H4 (cell line): ENCODE results near the gene SMOC2. TPM values are rescaled to one million over a fixed set of nuclear protein-coding genes. Genes with fewer than 3 reads are reported as not detected.
"Not testable (repeated sequence)": the region's sequence is repeated elsewhere in the genome, so short reads cannot be mapped to it uniquely, and the experiment has no call there.

Experiments
- DNase-seq: peaks from one replicate; pipeline ENCODE4 v3.0.0-alpha.2; 2015; ENCODE audit warnings: low spot score
- total RNA-seq: library from RNA; depleted of rRNA; stranded (reverse); fragments of >200 nt; shearing (Covaris generic); gene quantifications from 2 replicates; pipeline ENCODE4 v1.2.3, GENCODE V29; 2014

SMOC2 gene
- total RNA-seq, 1 experiment from 2014 or later = 0.08 TPM

DNA sequence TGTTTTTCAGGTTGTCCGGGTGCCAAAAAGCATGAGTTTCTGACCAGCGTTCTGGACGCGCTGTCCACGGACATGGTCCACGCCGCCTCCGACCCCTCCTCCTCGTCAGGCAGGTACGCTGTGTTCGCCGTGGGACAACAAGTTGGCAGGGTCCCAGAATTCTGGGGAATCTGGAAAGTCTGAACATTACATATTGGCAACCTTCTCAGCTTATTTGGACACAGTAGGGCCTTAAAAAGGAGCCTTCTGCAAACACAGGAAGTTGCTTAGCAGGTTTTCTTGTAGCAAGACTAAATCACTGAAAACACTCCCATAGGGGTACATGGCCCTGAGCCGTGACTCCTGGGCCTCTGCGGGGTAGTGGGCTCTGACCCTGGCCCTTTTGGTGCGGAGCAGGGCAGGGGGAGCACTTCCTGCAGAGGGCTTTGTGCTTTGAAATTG is 209.7 kb downstream of the SMOC2 start:
- no peak for DNase-seq

DNA sequence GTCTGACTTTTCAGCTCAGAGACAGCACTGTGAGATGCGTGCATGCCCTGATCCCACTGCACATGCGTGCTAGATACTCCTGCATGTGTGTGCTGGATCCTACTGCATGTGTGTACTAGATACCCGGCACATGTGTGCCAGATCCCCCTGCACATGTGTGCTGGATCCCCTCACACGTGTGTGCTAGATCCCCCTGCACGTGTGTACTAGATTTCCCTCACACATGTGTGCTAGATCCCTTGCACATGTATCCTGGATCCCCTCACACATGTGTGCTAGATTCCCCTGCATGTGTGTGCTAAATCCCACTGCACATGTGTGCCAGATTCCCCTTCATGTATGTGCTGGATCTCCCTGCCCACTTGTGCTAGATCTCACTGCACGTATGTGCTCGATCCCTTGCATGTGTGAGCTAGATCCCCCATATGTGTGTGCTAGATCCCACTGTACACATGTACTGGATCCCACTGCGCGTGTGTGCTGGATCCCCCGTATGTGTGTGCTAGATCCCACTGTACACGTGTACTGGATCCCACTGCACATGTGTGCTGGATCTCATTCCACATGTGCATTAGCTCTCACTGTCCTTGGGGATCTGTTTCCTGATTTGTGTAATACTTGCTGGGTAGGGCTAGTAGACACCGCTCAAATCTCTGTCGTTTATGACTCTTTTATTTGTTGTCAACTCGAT is 214.6 kb downstream of the SMOC2 start:
- DNase-seq = no peak

DNA sequence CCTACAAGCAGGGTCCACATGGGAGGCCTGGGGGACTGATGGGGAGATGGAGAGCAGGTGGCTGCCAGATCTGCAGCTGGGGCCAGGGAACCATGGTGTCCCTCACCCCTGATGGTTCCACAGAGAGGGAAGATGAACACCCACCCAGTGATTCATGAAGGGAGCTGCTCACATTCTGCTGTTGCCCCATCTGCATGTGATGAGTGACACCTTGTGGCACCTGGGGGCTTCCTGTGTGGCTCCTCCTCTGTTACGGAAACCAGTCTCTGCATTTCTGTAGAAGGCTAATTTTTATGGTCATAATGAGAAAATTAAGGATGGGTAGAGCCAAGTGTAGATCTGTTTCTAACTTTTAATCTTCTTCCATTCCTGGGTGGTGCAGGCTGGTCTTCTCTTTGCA is 217.1 kb downstream of the SMOC2 start:
- DNase-seq = no peak

DNA sequence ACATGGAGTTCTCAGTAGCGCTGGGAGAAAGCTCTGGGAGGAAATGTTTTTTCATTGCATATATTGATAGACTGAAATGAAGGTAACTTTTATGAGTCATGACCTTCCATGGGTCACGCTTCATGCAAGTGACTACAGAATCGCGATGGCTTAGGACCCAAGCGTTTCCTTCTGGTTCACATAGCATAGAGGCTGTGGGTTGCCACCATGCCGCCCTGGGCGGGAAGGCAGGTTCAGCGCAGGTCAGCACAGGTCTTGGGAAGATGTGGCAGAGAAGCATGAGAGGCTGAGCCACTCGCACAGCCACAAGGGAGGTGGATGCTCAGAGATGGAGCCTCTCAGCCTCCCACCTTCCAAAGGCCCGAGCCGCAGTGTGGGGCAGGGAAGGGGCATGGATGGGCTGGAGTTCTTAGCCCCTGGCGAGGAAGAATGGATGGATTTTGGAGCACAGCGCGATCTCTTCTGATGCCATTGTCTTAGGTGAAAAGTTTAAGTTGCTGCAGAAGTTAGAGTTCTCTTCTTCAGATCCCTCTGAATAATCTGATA is 219.5 kb downstream of the SMOC2 start:
- DNase-seq = no peak

DNA sequence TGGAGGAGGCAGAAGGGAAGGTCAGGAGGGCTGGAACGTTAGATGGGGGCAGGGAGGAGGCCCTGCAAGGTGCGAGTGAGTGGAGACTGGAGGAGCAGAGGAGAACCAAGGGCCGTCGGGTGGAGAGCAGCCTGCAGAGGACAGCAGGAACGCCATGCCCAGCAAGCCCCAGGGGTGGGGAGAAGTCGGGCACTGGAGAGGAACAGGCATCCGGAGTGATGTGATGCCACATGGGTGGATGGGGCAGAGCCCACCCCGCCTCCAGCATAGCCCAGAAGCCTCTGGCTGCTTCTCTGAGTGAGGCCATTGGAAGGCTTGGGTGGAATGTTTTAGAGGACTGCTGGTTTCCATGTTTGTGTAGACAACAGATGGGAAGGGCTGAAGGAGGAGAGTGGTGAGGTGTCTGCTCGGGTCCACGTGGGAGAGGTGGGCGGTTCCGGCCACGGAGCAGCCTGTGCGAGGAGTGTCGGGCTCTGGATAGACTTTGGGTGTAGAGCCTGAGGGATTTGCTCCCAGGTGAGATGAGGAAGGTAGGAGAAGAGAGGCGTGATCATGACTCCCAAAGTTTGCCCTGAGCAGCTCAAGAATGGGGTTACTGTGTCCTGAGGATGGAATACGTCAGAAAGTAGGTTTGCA is 221.4 kb downstream of the SMOC2 start:
- DNase-seq = no peak

DNA sequence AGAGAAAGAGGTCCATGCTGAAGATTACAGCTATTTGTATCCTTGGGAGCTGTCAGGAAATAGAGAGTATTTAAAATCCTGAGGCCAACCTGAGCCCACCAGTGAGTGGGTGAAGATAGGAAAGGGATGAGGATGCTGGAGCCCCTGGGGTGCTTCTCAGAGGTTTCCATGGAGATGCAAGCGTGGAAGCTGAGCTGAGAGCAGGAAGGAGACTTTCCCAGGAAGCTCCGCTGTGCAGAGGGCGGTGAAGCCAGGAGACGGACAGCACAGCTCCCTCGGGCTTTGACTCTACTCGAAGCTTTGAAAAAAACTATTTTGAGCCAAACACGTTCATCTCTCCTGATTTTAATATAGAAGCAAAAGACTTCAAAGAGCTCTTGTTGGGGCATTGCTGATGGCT is 222.1 kb downstream of the SMOC2 start:
- DNase-seq = no peak

DNA sequence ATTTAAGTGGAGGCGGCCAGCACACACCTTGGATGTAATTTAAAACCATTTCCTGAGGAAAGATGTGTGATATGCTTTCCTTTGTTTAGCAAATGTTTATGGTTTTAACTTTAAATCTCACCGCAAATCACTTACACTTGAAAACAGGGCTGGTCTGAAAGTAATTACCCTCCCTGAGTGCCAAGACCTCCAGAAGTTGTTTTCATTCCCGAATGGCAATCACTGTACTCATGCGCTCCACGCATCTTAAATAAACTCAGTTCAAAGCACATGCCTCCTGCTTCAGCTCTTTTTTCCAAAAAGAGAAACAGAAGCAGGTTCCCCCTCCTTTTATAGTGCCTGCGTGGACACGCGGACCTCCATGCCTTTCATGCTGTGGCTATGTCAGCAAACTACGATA is 224.0 kb downstream of the SMOC2 start:
- no peak for DNase-seq

DNA sequence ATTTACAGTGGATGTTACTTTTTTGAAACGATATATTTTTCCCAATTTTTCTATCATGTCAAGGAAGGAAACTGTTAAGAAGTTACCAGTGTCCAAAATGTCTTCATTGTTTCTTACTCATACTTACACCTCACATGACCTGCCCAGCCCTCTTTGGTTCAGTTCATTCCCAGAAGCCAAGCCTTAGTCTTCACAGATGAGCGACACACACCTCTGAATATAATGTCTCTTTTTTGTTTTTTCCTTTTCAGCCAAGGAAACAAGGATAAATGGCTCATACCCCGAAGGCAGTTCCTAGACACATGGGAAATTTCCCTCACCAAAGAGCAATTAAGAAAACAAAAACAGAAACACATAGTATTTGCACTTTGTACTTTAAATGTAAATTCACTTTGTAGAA is 225.2 kb downstream of the SMOC2 start:
- no peak for DNase-seq

DNA sequence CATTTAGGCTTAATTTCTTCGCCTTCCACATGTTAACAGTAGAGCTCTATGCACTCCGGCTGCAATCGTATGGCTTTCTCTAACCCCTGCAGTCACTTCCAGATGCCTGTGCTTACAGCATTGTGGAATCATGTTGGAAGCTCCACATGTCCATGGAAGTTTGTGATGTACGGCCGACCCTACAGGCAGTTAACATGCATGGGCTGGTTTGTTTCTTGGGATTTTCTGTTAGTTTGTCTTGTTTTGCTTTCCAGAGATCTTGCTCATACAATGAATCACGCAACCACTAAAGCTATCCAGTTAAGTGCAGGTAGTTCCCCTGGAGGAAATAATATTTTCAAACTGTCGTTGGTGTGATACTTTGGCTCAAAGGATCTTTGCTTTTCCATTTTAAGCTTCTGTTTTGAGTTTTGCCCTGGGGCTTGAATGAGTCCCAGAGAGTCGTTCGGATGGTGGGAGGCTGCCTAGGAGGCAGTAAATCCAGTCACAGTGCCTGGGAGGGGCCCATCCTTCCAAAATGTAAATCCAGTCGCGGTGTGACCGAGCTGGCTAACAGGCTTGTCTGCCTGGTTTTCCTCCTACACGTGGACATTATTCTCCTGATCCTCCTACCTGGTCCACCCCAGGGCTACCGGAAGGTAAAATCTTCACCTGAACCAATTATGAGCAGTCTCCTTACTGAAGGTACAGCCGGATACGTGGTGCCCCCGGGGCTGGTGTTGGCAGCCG is 225.9 kb downstream of the SMOC2 start:
- no peak for DNase-seq

DNA sequence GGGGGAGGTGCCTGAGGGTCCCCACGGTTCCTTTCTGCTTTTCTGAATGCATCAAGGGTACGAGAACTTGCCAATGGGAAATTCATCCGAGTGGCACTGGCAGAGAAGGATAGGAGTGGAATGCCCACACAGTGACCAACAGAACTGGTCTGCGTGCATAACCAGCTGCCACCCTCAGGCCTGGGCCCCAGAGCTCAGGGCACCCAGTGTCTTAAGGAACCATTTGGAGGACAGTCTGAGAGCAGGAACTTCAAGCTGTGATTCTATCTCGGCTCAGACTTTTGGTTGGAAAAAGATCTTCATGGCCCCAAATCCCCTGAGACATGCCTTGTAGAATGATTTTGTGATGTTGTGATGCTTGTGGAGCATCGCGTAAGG is 226.4 kb downstream of the SMOC2 start:
- no peak for DNase-seq

DNA sequence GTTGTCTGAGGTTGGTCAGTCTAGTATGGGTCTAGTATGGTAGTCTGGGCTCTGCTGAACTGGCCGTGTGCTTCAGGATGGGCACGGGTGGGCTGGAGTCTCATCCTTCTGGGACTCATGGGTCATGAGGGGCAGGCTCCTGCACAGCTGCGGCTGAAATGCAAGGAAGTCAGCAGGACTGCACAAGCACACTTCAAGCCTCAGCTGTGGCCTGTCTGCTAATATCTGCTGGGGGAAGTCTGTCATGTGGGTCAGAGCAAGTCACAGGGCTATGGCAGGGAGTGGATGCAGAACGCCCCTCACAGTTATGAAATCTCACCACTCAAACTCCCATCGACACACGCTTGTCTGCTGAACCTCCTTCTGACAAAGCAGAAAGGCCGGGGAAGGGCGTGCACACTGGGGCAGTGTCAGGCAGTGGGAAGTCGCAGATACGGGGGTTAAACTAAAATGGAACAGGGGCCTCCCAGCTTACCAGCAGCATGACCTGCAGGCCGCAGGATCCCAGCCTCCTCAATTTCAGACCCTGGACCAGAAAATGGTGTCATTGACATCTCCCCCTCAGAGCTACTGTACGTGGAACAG is 229.5 kb downstream of the SMOC2 start:
- DNase-seq = no peak

DNA sequence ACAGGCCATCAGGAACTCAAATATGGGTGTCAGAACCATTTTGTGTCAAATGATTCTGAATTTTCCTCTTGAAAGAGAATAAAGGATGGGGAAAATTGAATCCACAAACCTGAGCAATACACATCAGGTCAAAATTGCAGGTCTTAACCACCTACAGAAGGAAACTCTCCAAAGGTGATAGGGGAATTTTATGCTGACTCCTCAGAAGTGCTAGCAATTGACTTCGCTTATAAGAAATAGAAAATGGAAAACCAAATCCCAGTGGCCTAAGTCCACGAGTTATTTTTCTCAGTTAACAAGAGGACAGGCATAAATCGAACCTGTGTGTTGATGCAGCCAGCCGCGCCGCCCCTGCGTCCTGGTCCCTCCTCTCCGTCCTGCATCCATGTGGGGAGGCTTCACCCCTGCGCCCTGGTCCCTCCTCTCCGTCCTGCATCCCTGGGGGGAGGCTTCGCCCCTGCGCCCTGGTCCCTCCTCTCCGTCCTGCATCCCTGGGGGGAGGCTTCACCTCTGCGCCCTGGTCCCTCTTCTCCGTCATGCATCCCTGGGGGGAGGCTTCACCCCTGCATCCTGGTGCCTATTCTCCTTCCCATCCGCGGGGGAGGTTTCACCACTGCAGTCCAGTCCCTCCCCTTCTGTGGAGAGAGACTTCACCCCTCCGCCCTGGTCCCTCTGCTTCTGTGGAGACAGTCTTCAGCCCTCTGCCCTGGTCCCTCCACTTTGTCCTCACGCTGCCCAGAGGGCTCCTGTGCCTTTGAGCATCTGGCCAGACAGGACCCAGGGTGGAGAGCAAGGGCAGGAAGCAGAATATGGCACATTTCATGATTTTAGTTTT is 230.3 kb downstream of the SMOC2 start:
- no peak for DNase-seq

DNA sequence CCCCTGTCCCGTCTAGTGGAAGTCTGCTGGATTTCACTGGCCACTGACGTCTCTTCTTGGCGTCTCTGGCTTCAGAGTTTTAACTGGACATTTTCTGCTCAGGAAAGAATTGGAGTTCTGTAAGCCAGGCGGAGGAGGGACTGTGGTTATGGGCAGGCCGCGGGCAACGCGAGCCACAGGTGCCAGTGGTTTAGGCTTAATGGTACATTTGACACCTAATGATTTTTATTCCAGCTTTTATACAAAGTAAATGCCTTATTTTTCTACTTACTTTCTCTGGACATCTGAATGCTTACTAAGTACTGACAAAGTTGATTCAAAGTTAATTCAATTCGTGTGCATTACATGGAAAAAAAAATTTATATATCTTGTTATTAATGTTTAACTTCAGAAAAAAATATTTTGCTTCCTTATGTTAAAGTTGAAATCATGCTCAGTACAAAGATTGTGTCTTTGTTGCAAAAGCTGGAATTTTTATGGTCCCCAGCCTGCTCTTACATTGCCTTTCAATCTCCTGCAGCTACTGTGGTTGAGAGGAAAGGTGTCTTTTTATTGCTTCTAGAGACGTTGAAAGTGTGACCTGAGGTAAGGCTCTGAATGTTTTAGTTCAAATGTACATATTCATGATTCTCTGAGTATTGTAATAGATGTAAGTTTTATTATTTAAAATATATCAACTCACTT is 231.0 kb downstream of the SMOC2 start:
- DNase-seq = no peak

DNA sequence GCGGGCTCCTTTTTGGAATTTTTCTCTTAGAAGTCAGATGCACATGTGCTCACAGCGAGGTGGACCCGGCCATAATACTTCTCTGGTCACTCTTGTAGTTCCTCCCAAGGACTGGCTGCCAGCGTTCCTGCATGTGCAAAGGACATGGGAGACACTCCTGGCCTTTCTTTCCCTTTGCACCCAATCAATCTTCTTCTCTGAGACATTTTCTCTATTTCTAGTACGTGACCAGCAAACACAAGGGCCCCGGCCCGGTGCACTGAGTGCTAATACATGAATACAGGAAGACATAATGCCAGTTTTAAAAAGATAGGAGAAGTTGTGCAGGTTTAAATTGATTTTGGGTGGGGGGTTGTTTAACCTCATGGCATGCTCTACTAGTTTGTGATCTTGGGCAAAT is 233.6 kb downstream of the SMOC2 start:
- no peak for DNase-seq

DNA sequence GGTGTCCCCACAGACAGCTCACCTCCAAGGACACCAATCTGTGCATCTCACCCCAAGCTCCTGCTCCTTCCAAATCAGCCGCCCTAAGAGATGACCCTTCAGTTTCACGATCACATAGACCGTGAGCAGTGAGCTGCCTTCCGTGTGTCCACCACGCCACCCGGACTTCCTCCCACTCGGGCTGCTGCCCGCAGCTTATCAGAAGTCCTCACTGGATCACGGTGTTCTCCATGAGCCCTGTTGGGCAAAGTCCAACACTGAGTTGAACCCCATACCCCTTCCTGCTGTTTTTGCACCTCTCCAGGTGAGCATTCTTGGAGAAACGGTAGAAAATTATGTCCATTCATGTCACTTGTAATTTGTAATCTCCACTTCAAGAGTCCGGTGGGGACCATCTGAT is 234.4 kb downstream of the SMOC2 start:
- DNase-seq = no peak

DNA sequence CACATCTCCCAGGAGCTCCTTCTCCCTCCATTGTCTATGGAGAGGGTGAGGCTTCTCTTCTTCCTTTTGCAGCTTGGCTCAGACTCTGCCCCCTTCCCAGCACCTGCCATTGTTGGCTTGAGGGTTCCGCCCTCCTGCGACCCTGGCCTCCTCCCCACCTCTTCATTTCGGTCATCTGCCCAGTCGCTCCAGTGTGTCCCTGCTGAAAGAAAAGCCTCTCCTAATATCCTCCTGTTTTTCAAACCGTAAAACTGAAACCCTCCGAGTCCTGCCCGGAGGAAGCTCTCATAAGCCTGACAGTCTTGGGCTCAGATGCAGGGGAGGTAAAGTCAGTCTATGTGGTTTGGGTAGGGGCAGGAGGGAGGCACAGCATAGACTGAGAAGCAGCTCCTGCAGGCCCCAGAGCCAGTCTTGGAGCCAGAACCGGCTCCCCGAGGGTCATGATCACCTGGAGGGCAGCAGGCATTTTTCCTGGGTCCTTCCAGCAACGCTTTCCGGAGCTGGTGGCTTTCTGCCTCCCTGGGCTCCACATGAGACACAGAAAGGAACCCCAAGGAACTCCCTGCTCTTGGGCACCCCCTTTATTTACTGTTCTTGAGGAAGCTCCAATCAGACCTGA is 235.1 kb downstream of the SMOC2 start:
- DNase-seq = no peak

DNA sequence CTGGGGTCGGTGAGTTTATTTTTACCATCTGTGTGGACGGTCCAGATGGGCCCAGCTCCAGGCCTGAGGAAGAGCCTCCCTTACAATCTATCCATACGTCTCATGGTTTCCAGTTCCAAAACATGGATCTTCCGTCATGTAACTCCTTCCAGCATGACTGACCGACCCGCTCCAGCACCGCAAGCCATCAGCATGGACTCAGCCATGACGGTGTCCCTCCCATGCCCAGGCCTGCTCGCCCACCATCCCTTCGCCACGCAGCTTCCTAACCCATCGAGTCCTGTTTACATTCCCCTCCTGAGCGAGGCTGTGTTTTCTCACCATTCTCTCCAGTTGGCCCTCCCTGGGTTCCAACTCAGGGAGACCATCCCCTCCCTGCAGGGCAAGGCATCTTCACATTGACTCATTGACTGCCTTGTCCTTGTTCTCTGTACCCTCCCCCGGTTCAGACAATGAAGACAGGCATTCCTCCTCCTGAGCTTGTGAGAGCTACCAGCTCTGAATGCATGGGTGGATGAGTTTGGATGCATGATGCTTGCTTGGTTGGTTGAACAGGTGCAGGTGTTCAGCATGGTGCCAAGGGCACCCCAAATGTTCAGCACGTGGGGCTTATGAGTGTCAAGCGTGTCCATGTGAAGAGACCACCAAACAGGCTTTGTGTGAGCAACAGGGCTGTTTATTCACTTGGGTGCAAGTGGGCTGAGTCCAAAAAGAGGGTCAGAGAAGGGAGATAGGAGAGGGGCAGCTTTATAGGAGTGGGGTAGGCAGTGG is 235.8 kb downstream of the SMOC2 start:
- DNase-seq = no peak

DNA sequence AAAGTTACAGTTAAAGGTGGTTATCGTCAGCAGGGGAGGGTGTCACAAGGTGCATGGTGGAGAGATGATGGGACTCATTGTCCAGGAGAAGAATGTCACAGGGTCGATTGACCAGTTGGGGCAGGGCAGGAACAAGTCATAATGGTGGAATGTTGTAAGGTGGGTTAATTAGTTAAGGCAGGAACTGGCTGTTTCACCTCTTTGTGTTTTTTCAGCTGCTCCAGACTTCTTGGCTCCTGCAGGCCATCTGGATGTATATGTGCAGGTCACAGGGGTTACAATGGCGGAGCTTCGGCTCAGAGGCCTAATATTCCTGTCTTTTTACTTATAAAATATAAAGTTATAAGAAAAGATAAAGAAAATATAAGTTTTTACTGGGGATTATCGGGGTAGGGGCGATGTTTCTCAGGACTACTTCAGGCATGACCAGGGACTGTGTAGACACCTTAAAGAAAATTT is 236.4 kb downstream of the SMOC2 start:
- not testable (repeated sequence) for DNase-seq

DNA sequence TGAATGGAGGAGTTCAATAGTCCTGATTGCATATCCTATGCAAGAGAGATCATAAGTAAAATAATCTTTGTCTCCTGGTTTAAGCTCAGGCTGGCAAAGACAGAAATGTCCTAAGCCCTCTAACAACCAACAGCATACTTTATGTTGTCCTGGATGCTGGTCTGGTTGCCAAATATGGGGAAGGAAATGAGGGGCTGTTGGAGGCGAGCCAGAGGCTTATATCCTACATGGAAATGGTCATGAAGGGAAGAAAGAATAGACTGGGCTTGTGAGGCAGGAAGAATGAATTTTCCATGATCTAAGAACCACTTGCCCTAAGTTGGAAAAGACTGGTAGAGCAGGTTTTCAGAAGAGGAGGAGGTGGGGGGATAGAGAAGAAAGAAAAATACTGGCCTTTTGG is 237.1 kb downstream of the SMOC2 start:
- no peak for DNase-seq

DNA sequence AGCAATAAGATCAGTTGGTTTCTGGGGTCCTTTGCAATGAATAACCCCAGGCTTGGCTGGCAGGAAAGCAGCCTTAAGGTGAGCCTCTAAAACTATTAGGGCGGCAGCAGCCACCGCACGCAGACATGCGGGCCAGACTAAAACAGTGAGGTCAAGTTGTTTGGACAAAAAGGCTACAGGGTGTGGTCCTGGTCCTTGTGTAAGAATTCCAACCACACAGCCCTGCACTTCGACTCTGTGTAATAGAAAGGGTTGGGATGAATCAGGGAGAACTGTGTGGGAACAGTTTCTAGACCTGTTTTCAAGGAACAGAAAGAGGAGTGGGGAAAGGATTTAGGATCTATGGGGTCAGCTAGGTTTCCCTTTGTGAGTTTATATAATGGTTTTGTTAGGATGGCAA is 237.6 kb downstream of the SMOC2 start:
- no peak for DNase-seq
